HepG2 (cell line): ENCODE results near the gene KIF26B. TPM values are rescaled to one million over a fixed set of nuclear protein-coding genes. Genes with fewer than 3 reads are reported as not detected.

Experiments
- ATAC-seq: fragments of 200-7000 bp; cut with Tn5 transposase; 3 replicates; pipeline ENCODE4 v1.9.1; 2020; ENCODE audit warnings: mild to moderate bottlenecking, moderate library complexity
- BruUV-seq: library from RNA; stranded (reverse); fragments of 400-500 nt; replicated peaks from 2 replicates; lab custom pipeline; 2021; lab: Mats Ljungman, UMichigan
- CTCF ChIA-PET: fragments of 300-600 bp; formaldehyde crosslinking; extraction: SDS; loops from one replicate; lab custom pipeline; 2021; ENCODE audit warnings: low total read pairs, inconsistent platforms, low intra/inter-chr PET ratio; lab: Yijun Ruan, JAX
- POLR2A ChIA-PET: fragments of 350-600 bp; sonication (Branson Sonifier 250); formaldehyde crosslinking; loops from one replicate; lab custom pipeline; 2020; ENCODE audit warnings: antibody characterized with exemption, inconsistent platforms; lab: Yijun Ruan, JAX
- DNase-seq: peaks from one replicate; pipeline ENCODE4 v3.0.0-alpha.2; 2015; ENCODE audit warnings: low spot score
- FAIRE-seq: peaks from 3 replicates; lab custom pipeline; 2011; peaks lifted over from hg19 to GRCh38; lab: Jason Lieb, UNC
- H2AFZ ChIP-seq: one replicate; pipeline ENCODE4 v1.6.1; 2011; ENCODE audit warnings: low read length, inconsistent platforms
- H3K27ac ChIP-seq: fragments of 300-600 bp; 3 replicates; pipeline ENCODE4 v1.8.0; 2011; ENCODE audit warnings: mixed run types, mild to moderate bottlenecking, mixed read lengths, low read length, inconsistent platforms; ENCODE audit not compliant: insufficient read depth; ENCODE audit errors: extremely low read length
- H3K27me3 ChIP-seq, 2 experiments: fragments of 200-600 bp in 1 of 2; 2 replicates in 1 of 2; 3 replicates in 1 of 2; pipeline versions ENCODE4 v1.6.0 to v1.8.0; 2011; ENCODE audit warnings: low read length in 2 of 2, mild to moderate bottlenecking in 2 of 2, moderate library complexity in 2 of 2, inconsistent platforms in 1 of 2; ENCODE audit not compliant: insufficient read depth in 2 of 2, control insufficient read depth in 1 of 2
- H3K36me3 ChIP-seq, 2 experiments: fragments of 200-600 bp in 1 of 2; replicated peaks in 1 of 2; 2 replicates in 1 of 2; 3 replicates in 1 of 2; pipeline versions ENCODE4 v1.5.1 to v1.8.0; 2011; ENCODE audit warnings: low read length in 2 of 2, inconsistent platforms in 1 of 2; ENCODE audit not compliant: insufficient read depth in 2 of 2, control insufficient read depth in 1 of 2
- H3K4me1 ChIP-seq: 2 replicates; pipeline ENCODE4 v1.5.1; 2012; ENCODE audit warnings: low read length, inconsistent platforms; ENCODE audit not compliant: insufficient read depth
- H3K4me2 ChIP-seq: 2 replicates; pipeline ENCODE4 v1.6.0; 2011; ENCODE audit warnings: low read depth, low read length, inconsistent platforms
- H3K4me3 ChIP-seq, 3 experiments: fragments of 200-600 bp in 1 of 3; sonication (generic), shearing (Covaris generic) in 1 of 3; replicated peaks in 1 of 3; 2 replicates each; pipeline ENCODE4 v1.5.1; 2011 to 2016; ENCODE audit warnings: low read length in 3 of 3, inconsistent platforms in 2 of 3, low read depth in 2 of 3, mild to moderate bottlenecking in 2 of 3, control low read depth in 1 of 3, mixed read lengths in 1 of 3; ENCODE audit not compliant: insufficient read depth in 1 of 3
- H3K79me2 ChIP-seq: one replicate; pipeline ENCODE4 v1.6.1; 2011; ENCODE audit warnings: low read length, inconsistent platforms; ENCODE audit not compliant: insufficient read depth
- H3K9ac ChIP-seq: 2 replicates; pipeline ENCODE4 v1.6.0; 2011; ENCODE audit warnings: mild to moderate bottlenecking, low read depth, low read length, inconsistent platforms; ENCODE audit not compliant: insufficient read depth
- H3K9me3 ChIP-seq: 2 replicates; pipeline ENCODE4 v1.5.1; 2012; ENCODE audit warnings: mild to moderate bottlenecking, low read length
- H4K20me1 ChIP-seq: 2 replicates; pipeline ENCODE4 v1.6.0; 2011; ENCODE audit warnings: inconsistent platforms, mild to moderate bottlenecking, low read length, moderate library complexity; ENCODE audit not compliant: insufficient read depth
- BRCA1 ChIP-seq: sonication (generic); formaldehyde crosslinking; IDR thresholded peaks from 2 replicates; pipeline ENCODE4 v1.4.0; 2020; ENCODE audit warnings: missing genetic modification reagents
- E2F2 ChIP-seq: sonication (generic); formaldehyde crosslinking; IDR thresholded peaks from 2 replicates; pipeline ENCODE4 v1.4.0; 2020; ENCODE audit warnings: missing genetic modification reagents, borderline replicate concordance
- FOXK1 ChIP-seq: sonication (generic); formaldehyde crosslinking; IDR thresholded peaks from 2 replicates; pipeline ENCODE4 v1.4.0; 2020; ENCODE audit warnings: low read depth, missing genetic modification reagents, borderline replicate concordance
- FOXO1 ChIP-seq: sonication (generic); formaldehyde crosslinking; IDR thresholded peaks from 2 replicates; pipeline ENCODE4 v1.4.0; 2020; ENCODE audit warnings: missing genetic modification reagents
- NR2F1 ChIP-seq, 2 experiments: fragments of 450-650 bp in 1 of 2; formaldehyde crosslinking in 1 of 2; IDR thresholded peaks; 2 replicates each; pipeline versions ENCODE4 v1.5.0 to v1.6.1; 2016 to 2020; ENCODE audit warnings: mild to moderate bottlenecking in 1 of 2, missing compliant biosample characterization in 1 of 2, missing genetic modification reagents in 1 of 2, moderate library complexity in 1 of 2
- NR2F6 ChIP-seq, 2 experiments: IDR thresholded peaks; 2 replicates each; pipeline ENCODE4 v1.6.1; 2016; ENCODE audit warnings: antibody characterized with exemption in 1 of 2, mild to moderate bottlenecking in 1 of 2
- PREB ChIP-seq: sonication (generic); formaldehyde crosslinking; IDR thresholded peaks from 2 replicates; pipeline ENCODE4 v1.4.0; 2020; ENCODE audit warnings: missing genetic modification reagents
- SIN3A ChIP-seq: IDR thresholded peaks from 2 replicates; pipeline ENCODE4 v1.6.1; 2011; ENCODE audit warnings: low read depth, mild to moderate bottlenecking, control low read depth, low read length, borderline replicate concordance
- SKI ChIP-seq: fragments of 450-650 bp; IDR thresholded peaks from one replicate; pipeline ENCODE4 v1.6.1; 2018; ENCODE audit warnings: mild to moderate bottlenecking; ENCODE audit not compliant: partially characterized antibody
- STAT6 ChIP-seq: sonication (generic); formaldehyde crosslinking; IDR thresholded peaks from 2 replicates; pipeline ENCODE4 v1.4.0; 2020; ENCODE audit warnings: missing genetic modification reagents, mild to moderate bottlenecking, borderline replicate concordance
- THAP11 ChIP-seq: IDR thresholded peaks from 2 replicates; pipeline ENCODE4 v1.6.1; 2016; ENCODE audit warnings: missing biosample characterization, missing genetic modification reagents
- XRCC5 ChIP-seq: fragments of 200-400 bp; formaldehyde crosslinking; optimal IDR thresholded peaks from 2 replicates; pipeline ENCODE3; 2017; ENCODE audit warnings: mild to moderate bottlenecking, low read length
- ZNF770 ChIP-seq: sonication (generic); formaldehyde crosslinking; IDR thresholded peaks from 2 replicates; pipeline ENCODE4 v1.5.0; 2020; ENCODE audit warnings: mild to moderate bottlenecking, missing genetic modification reagents
- ZNF878 ChIP-seq: sonication (generic); formaldehyde crosslinking; IDR thresholded peaks from 2 replicates; pipeline ENCODE4 v1.8.1; 2023; ENCODE audit warnings: mild to moderate bottlenecking, missing genetic modification reagents, moderate library complexity
- WGBS: methylation state at CpG from one replicate; pipeline ENCODE4 v1.1.6; 2017; ENCODE audit warnings: low lambda C conversion rate; 5-methylcytosine and 5-hydroxymethylcytosine counted together
- in situ Hi-C: cut with HindIII; loops from 2 replicates; pipeline ENCODE4 v1.10.0; 2017; ENCODE audit warnings: low pct_unique_long_range_greater_than_20kb; ENCODE audit not compliant: extremely low pct_ligation_motif_present
- intact Hi-C: fragments of 100-400 bp; cut with micrococcal nuclease; formaldehyde crosslinking; loops from one replicate; pipeline ENCODE4 v1.10.0; 2022; ENCODE audit not compliant: unreplicated experiment
- polyA plus RNA-seq, 8 experiments: library from polyadenylated mRNA; depleted of rRNA in 3 of 8; stranded (reverse) in 7 of 8; unstranded in 1 of 8; fragments of >200 nt; fragmentation: Illumina TruSeq in 4 of 8; extraction: Trizol in 4 of 8; gene quantifications; 2 replicates each; pipeline versions ENCODE4 v1.2.1 to v1.2.3, GENCODE V29; 2011 to 2016; ENCODE audit warnings: low read depth in 4 of 8, missing spikeins in 1 of 8, mixed read lengths in 1 of 8; ENCODE audit not compliant: insufficient read depth in 1 of 8
- total RNA-seq, 5 experiments: library from RNA; depleted of rRNA; stranded (reverse); fragments of >200 nt; fragmentation: Illumina TruSeq; extraction: Trizol; gene quantifications; 2 replicates each; pipeline ENCODE4 v1.2.3, GENCODE V29; 2016; ENCODE audit warnings: low read depth in 1 of 5

The KIF26B gene
- total and polyA plus RNA-seq, 2 of the 13 experiments (the other 11 are each of a cell fraction or from before 2014, with no cell fraction given): 0.08 to 0.09 TPM

- Histone ChIP-seq H3K9me3 (no peaks in the 10 kb centered on the region), H3K9ac (no peak overlapping the region), H3K27ac (no peak overlapping the region), H3K27me3 (no peaks in the 10 kb centered on the region), H3K4me3 (no peak overlapping the region), H4K20me1 (no peaks in the 10 kb centered on the region), H3K4me2 (no peak overlapping the region), H2AFZ (no peak overlapping the region), H3K4me1 (no peaks in the 10 kb centered on the region), H3K79me2 (no peaks in the 10 kb centered on the region), H3K36me3 (no peaks in the 10 kb centered on the region)
- FAIRE-seq: no peak
- ChIA-PET POLR2A (no interaction called here), CTCF (no interaction called here)
- intact Hi-C loops (no loop called here), in situ Hi-C loops (no loop called here)
- DNase-seq: no peak
- no peak for ATAC-seq
- TF ChIP-seq E2F2: no peak
- no peak for TF ChIP-seq FOXO1 (CRISPR knock-in tag)
- no peak for TF ChIP-seq ZNF878 (CRISPR knock-in tag)
- no peak for TF ChIP-seq SIN3A
- TF ChIP-seq ZNF770 (CRISPR knock-in tag): no peak
- no peak for TF ChIP-seq NR2F1 (CRISPR knock-in tag; IDR thresholded peaks at IDR 0.05)
- no peak for TF ChIP-seq SKI
- no peak for TF ChIP-seq PREB (CRISPR knock-in tag)
- no peak for TF ChIP-seq FOXK1 (CRISPR knock-in tag)
- no peak for TF ChIP-seq NR2F6 (IDR thresholded peaks at IDR 0.05)
- no peak for TF ChIP-seq NR2F6 (CRISPR knock-in tag; IDR thresholded peaks at IDR 0.05)
- TF ChIP-seq XRCC5: no peak
- TF ChIP-seq BRCA1 (CRISPR knock-in tag): no peak
- TF ChIP-seq THAP11 (CRISPR knock-in tag): no peak
- TF ChIP-seq STAT6 (CRISPR knock-in tag): no peak
- BruUV-seq: no TSS peak
- 49% methylated on average over 4 of the region's 4 CpGs for WGBS
Measured at GRCh38 chr1:245246433-245246832, 91.6 kb downstream of the KIF26B start.
